ENCODE measurements around the gene DRD1.
"Not testable (repeated sequence)": the region's sequence is repeated elsewhere in the genome, so short reads cannot be mapped to it uniquely, and the experiment has no call there.

The DRD1 gene

GRCh38 chr5:175467983-175468690 is 24.2 kb upstream of the DRD1 start:
- no peak for DNase-seq

- no peak for DNase-seq
Observed at GRCh38 chr5:175466700-175467318, 22.8 kb upstream of the DRD1 start.

DNA sequence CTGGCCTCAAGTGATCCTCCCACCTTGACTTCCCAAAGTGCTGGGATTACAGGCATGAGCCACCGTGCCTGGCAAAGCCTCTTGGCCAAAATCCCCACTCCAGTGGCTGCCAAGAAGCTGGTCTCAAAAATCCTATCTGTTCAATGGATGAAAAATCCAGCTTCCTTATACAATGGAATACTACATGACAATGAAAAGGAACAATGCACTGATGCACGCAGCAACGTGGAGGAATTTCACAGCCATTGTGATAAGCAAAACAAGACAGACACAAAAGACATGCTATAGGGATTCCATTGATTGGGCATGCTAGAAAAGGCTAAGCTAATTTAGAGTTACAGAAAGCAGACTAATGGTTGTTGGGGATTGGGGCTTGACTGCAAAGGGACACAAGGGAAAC is 21.3 kb upstream of the DRD1 start:
- no peak for DNase-seq

DNA sequence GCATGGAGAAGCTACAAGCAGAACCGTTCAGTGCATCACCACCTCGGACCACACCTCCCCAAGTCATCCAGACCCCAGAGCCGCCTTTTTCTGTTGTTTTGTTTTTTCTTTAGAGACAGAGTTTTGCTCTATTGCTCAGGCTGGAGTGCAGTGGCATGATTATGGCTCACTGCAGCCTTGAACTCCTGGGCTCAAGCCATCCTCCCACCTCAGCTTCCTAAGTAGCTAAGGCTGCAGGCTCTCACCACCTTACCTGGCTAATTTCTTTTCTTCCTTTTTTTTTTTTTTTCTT is 20.9 kb upstream of the DRD1 start:
- DNase-seq = no peak

GRCh38 chr5:175464074-175464941 is 20.3 kb upstream of the DRD1 start:
- DNase-seq = peak; percentile 75

DNA sequence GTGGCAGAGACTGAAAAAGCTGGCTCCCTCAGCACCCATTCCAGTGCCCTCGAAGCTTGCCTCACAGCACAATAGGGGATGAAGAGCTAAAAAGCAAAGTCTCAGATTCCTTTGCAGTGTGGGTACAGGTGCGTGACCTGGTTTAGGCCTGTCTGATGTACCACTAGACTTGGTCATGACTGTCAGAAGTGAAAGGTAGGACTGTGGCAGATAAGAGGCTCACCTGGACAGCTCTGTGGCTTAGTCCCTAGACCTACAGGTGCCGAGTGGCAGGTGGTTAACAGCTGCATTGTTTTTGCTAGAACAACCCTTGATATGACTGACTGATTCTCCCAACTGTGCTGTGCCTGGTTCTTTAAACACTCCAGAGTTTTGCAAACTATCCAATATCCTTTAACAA is 19.7 kb upstream of the DRD1 start:
- peak; percentile 93 for DNase-seq

DNA sequence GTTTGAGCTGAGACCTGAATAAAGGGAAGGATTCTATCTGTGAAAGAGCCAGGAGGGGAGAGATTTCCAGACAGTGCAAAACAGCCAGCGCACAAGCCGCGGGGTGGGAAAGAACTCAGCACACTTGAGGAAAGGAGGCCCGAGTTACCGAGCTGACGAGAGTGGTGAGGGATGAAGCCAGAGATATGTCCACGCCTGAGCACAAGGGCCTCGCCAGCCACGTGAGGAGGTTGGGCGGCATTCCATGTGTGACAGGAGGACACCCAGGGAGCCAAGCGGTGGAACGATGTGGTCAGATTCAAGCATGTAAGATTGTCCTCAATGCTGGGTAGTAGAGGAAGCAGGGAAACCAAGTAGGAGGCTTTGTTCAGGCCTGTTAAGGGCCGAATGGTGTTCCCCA is 17.4 kb upstream of the DRD1 start:
- no peak for DNase-seq

GRCh38 chr5:175460552-175460951 is 16.6 kb upstream of the DRD1 start:
- no peak for DNase-seq

- DNase-seq = no peak
Observed at GRCh38 chr5:175460126-175460525, 16.1 kb upstream of the DRD1 start.

GRCh38 chr5:175457466-175457865 is 13.5 kb upstream of the DRD1 start:
- DNase-seq = no peak

DNA sequence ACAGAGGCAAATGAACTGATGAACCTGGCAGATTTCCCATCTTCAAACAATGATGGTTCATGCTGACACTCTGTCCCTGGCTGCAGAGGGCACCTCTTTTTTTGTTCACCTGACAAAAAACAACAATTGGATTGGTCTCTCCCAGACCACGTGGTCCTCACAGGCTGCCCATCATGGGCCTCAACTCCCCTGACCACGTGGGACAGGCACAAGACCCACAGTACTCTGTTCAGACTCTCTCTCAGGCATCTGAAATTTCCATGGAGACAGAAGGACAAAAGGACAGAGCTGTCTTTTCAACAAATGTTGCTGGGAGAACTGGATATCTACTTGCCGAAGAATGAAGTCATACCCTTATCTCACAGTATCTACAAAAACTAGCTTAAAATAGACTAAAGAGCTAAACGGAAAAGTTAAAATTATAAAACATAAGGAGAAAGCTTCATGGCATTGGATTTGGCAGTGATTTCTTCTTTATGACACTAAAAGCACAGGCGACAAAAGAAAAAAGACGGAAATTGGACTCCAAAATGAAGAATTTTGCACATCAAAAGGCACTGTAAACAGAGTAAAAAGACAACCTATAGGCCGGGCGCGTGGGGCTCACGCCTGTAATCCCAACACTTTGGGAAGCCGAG is 12.2 kb upstream of the DRD1 start:
- no peak for DNase-seq

DNA sequence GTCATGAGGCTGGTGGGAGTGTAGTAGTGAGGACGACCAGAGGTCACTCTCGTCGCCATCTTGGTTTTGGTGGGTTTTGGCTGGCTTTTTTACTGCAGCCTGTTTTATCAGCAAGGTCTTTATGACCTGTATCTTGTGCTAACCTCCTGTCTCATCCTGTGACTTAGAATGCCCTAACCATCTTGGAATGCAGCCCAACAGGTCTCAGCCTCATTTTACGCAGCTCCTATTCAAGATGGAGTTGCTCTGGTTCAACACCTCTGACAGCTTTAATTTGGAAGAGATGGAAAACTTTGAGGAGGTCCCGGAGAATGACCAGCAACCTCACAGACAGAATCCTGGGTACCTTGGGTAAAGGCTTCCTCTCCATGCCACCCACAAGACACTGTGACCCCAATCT is 10.4 kb upstream of the DRD1 start:
- not testable (repeated sequence) for DNase-seq

DNA sequence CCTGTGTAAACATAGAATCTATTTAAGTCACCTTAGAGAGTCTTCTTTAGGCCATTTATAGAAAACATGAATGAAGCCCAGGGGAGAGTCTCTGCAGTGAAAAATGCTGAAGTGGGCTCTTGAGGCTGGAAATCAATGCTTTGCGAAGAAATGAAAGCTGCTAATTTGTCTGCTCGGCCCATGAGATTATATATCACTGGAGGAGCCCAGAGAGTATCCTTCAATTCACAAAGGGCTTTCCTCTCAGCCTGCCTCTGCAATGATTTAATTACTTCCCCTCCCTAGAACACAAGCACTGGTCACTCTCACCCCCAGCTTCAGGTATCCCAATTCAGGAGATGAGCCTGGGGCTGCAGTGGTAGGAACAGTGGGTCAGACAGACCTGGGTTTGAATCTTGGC is 8.2 kb upstream of the DRD1 start:
- no peak for DNase-seq

DNA sequence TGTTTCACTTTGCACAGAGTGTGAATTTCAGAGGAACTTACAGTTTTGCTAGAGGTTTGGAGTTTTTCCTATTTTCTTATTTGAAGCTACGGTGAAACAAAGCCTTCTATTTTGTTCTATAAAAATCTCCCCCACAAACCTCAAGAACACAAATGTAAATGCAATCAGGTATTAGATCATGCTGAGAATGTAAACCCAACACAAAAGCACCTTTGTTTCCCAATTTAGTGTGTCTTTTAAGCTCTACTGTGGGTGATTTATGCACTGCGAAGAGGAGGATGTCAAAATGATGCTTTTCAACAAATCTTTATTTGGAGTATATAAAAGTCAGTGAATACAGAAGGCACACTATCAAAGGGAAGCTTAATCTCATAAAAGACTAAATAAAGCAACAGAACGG is 4.3 kb upstream of the DRD1 start:
- DNase-seq = no peak

- DNase-seq = no peak
Observed at GRCh38 chr5:175447571-175447970, 3.6 kb upstream of the DRD1 start.

DNA sequence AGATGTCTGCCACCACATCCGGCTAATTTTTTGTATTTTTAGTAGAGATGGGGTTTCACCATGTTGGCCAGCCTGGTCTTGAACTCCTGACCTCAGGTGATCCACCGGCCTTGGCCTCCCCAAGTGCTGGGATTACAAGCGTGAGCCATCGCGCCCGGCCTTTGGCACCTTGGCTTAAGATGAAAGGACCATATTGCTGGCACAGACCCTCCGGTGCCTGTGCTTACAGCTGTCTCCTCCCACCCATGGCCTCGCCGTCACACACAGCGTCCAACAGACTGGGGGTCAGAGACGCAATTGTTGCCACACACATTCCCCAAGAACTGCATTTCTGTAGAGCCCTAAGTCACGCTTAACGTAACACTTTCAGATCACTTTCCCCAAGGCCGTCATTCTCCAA is 2.4 kb upstream of the DRD1 start:
- not testable (repeated sequence) for DNase-seq

DNA sequence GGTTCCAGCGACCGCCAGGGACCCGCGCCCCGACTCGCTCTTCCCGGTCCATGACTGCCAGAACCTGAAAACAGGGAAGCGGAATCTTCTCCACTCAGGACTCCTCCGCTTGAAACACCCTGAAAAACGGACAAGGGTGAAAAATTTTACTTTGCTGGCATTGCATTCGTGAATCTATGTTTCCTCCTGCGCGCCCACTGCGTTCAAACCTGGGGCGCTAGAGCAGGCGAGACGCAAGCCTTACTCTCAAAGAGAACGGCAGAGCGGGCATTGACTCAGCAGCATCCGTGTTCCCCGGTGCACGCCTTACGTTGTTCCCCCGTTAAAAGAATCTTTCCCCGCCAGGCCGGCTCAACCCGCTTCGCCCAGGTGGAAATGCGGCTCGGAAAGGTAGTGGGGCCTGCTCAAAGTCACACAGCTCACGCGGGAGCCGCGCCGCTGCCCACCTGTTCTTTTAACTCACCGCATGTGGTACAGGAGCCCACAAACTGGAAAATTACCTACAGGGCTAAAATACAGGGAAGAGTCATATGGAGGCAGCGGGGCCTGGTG is 999 bp upstream of the DRD1 start:
- DNase-seq = no peak

GRCh38 chr5:175443514-175444059 is 395 bp downstream of the DRD1 start:
- DNase-seq = no peak

GRCh38 chr5:175438234-175438857 is 5.6 kb downstream of the DRD1 start:
- DNase-seq = no peak

DNA sequence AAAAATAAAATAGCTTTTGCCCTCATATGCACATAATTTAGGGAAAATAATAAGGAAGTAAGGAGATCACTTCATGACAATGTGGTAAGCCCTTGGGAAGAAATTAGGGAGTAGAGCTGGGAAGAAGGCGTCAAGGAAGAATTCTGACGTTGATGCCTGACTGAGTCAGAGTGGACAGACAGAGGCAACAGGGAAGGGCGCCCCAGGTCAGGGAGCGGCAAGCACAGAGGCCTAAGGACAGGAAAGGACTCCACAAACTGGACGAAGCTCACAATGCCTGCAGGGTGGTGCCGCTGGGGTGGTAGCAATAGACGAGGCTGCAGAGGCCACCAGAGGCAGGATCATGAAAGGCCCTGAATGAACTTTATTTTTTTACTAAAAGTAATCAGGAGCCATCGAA is 7.6 kb downstream of the DRD1 start:
- DNase-seq = no peak

DNA sequence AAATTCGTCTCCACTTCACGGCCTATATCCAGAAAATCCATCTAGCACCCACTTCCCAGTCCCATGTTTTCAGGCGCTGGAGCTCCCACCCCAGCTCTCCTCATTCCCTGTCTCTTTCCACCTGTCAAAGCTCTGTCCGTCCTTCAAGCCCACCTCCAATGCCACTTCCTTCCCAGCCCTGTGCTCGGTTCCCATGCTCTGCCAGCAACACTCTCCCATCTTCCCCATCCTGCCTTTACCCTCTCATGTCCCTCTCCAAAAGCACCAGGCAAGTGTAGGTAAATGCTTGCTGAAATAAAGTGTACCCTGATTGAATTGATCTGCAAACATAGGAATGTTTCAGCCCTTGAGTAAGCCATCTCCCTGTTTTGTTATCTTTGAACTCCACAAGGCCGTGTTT is 9.2 kb downstream of the DRD1 start:
- DNase-seq = no peak

DNA sequence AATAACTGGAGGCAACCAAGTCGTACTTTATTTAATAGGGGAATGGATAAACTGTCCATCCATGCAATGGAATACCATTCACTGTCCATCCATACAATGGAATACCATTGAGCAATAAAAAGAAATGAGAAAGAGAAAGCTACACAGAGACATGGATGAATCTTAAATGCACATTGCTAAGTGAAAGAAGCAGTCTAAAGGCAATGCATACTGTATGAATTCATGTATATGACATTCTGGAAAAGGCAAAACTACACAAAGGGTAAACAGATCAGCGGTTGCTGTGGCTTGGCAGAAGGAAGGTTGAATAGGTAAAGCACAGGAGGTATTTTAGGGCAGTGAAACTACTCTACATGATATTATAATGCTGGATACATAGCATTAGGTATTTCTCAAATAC is 16.2 kb downstream of the DRD1 start:
- DNase-seq = no peak

DNA sequence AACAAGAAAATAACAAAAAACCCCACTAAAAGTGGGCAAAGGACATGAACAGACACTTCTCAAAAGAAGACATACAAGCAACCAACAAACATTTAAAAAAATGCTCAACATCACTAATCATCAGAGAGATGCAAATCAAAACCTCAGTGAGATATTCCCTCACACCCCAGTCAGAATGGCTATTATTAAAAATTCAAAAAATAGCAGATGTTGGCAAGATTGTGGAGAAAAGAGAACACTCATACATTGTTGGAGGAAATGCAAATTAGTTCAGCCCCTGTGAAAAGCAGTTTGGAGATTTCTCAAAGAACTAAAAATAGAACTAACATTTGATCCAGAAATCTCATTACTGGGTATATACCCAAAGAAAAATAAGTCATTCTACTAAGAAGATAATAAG is 19.4 kb downstream of the DRD1 start:
- DNase-seq = not testable (repeated sequence)

Measured in NCI-H510A treated with DMSO at 0.1 percent for 48 hours (cell line).